GM19467 (cell line): ENCODE data around the gene ST8SIA2.
"Not testable (repeated sequence)": the region's sequence is repeated elsewhere in the genome, so short reads cannot be mapped to it uniquely, and the experiment has no call there.

ENCODE experiments used
- ATAC-seq: cut with Tn5 transposase; IDR thresholded peaks from one replicate; pipeline ENCODE4 v1.9.1; 2021; ENCODE audit warnings: mild to moderate bottlenecking, moderate library complexity; ENCODE audit not compliant: unreplicated experiment

Gene ST8SIA2

GRCh38 chr15:92435145-92435544 lies 41.5 kb downstream of the ST8SIA2 start:
- no peak for ATAC-seq

- no peak for ATAC-seq
These were observed 44.8 kb downstream of the ST8SIA2 start for GRCh38 chr15:92438471-92438870.

GRCh38 chr15:92443381-92443780 lies 49.7 kb downstream of the ST8SIA2 start:
- no peak for ATAC-seq

GRCh38 chr15:92444631-92445030 lies 51.0 kb downstream of the ST8SIA2 start:
- ATAC-seq: no peak

- no peak for ATAC-seq
These were observed 54.7 kb downstream of the ST8SIA2 start for GRCh38 chr15:92448370-92448769.

- no peak for ATAC-seq
These were observed 55.8 kb downstream of the ST8SIA2 start for GRCh38 chr15:92449476-92449875.

GRCh38 chr15:92451225-92451825 lies 57.6 kb downstream of the ST8SIA2 start:
- no peak for ATAC-seq

- no peak for ATAC-seq
These were observed 58.5 kb downstream of the ST8SIA2 start for GRCh38 chr15:92452143-92452542.

GRCh38 chr15:92453607-92454006 lies 59.9 kb downstream of the ST8SIA2 start:
- ATAC-seq: no peak

GRCh38 chr15:92454555-92455105 lies 60.9 kb downstream of the ST8SIA2 start:
- ATAC-seq: no peak

- ATAC-seq: no peak
These were observed 61.6 kb downstream of the ST8SIA2 start for GRCh38 chr15:92455271-92455670.

- ATAC-seq: no peak
These were observed 63.9 kb downstream of the ST8SIA2 start for GRCh38 chr15:92457471-92458041.

GRCh38 chr15:92460023-92460422 lies 66.3 kb downstream of the ST8SIA2 start:
- ATAC-seq: no peak

GRCh38 chr15:92462424-92463125 lies 68.9 kb downstream of the ST8SIA2 start:
- no peak for ATAC-seq

GRCh38 chr15:92463352-92463751 lies 69.7 kb downstream of the ST8SIA2 start:
- no peak for ATAC-seq

- ATAC-seq: no peak
These were observed 70.1 kb downstream of the ST8SIA2 start for GRCh38 chr15:92463826-92464225.

GRCh38 chr15:92466834-92467233 lies 73.2 kb downstream of the ST8SIA2 start:
- no peak for ATAC-seq

- ATAC-seq: no peak
These were observed 73.6 kb downstream of the ST8SIA2 start for GRCh38 chr15:92467245-92467644.

- no peak for ATAC-seq
These were observed 75.3 kb downstream of the ST8SIA2 start for GRCh38 chr15:92468991-92469390.

GRCh38 chr15:92471288-92471687 lies 77.6 kb downstream of the ST8SIA2 start:
- ATAC-seq: no peak

GRCh38 chr15:92473756-92474155 lies 80.1 kb downstream of the ST8SIA2 start:
- no peak for ATAC-seq

- not testable (repeated sequence) for ATAC-seq
These were observed 86.0 kb downstream of the ST8SIA2 start for GRCh38 chr15:92479730-92480129.
